ENCODE measurements around the gene CCDC85A.

GRCh38 chr2:56175779-56176178 is 8.0 kb upstream of the CCDC85A start:
- TF ChIP-seq CTCF (conservative IDR thresholded peaks at IDR 0.05; ENCODE audit: low read length): no peak
- TF ChIP-seq EZH2phosphoT487 (IDR thresholded peaks at IDR 0.05; ENCODE audit: borderline replicate concordance): no peak
